ENCODE results near the gene SPOCK3.

- TF ChIP-seq CTCF (IDR thresholded peaks at IDR 0.05) = no peak
- no peak for TF ChIP-seq POLR2A (IDR thresholded peaks at IDR 0.05)
- no peak for TF ChIP-seq EP300 (IDR thresholded peaks at IDR 0.05)
These were observed 346.8 kb downstream of the SPOCK3 start for GRCh38 chr4:166887457-166887856.

All from ovary (tissue), 3 donors.